ENCODE measurements around the gene VWDE.

Gene VWDE

GRCh38 chr7:12377406-12377805, 26.3 kb downstream of the VWDE start:
- H3K27me3 ChIP-seq, result 0 out of 2 replicates have a peak, but pooled peaks cover 2% of the 10 kb centered on the region
- no peak for DNase-seq
- H3K4me1 ChIP-seq, result no peaks in the 10 kb centered on the region; the same call in 1 of the 2 replicates
- no peaks in the 10 kb centered on the region for H3K36me3 ChIP-seq
- H3K4me3 ChIP-seq (ENCODE audit: low read depth, low read length), result no peak overlapping the region
- no peak for TF ChIP-seq CTCF (IDR thresholded peaks at IDR 0.05; ENCODE audit: low read depth, low read length)
- no peaks in the 10 kb centered on the region for H3K9me3 ChIP-seq

- Histone ChIP-seq H3K27me3 (0 out of 2 replicates have a peak, but pooled peaks cover 2% of the 10 kb centered on the region), H3K4me1 (no peaks in the 10 kb centered on the region), H3K36me3 (0 out of 2 replicates have a peak, but pooled peaks cover 3% of the 10 kb centered on the region), H3K9me3 (no peaks in the 10 kb centered on the region), H3K4me3 (ENCODE audit: low read depth, low read length) (no peak overlapping the region)
- DNase-seq, result no peak
- TF ChIP-seq CTCF (IDR thresholded peaks at IDR 0.05; ENCODE audit: low read depth, low read length), result no peak
Measured at GRCh38 chr7:12373580-12374263, 29.9 kb downstream of the VWDE start.

GRCh38 chr7:12370249-12370648, 33.4 kb downstream of the VWDE start:
- TF ChIP-seq CTCF (IDR thresholded peaks at IDR 0.05; ENCODE audit: low read depth, low read length), result no peak
- DNase-seq, result no peak
- Histone ChIP-seq H3K4me1 (no peaks in the 10 kb centered on the region), H3K9me3 (no peaks in the 10 kb centered on the region), H3K4me3 (ENCODE audit: low read depth, low read length) (no peak overlapping the region), H3K27me3 (0 out of 2 replicates have a peak, but pooled peaks cover 2% of the 10 kb centered on the region), H3K36me3 (0 out of 2 replicates have a peak, but pooled peaks cover 3% of the 10 kb centered on the region)

GRCh38 chr7:12369756-12370155, 33.9 kb downstream of the VWDE start:
- no peak for TF ChIP-seq CTCF (IDR thresholded peaks at IDR 0.05; ENCODE audit: low read depth, low read length)
- H3K36me3 ChIP-seq, result 0 out of 2 replicates have a peak, but pooled peaks cover 3% of the 10 kb centered on the region
- no peaks in the 10 kb centered on the region for H3K27me3 ChIP-seq
- no peaks in the 10 kb centered on the region for H3K4me1 ChIP-seq
- H3K4me3 ChIP-seq (ENCODE audit: low read depth, low read length), result no peak overlapping the region
- DNase-seq, result no peak
- no peaks in the 10 kb centered on the region for H3K9me3 ChIP-seq

- Histone ChIP-seq H3K9me3 (no peaks in the 10 kb centered on the region), H3K4me1 (no peaks in the 10 kb centered on the region), H3K27me3 (no peaks in the 10 kb centered on the region), H3K36me3 (0 out of 2 replicates have a peak, but pooled peaks cover 3% of the 10 kb centered on the region), H3K4me3 (ENCODE audit: low read depth, low read length) (no peak overlapping the region)
- DNase-seq, result no peak
- TF ChIP-seq CTCF (IDR thresholded peaks at IDR 0.05; ENCODE audit: low read depth, low read length), result no peak
Measured at GRCh38 chr7:12369072-12369471, 34.6 kb downstream of the VWDE start.

GRCh38 chr7:12360948-12361347, 42.7 kb downstream of the VWDE start:
- Histone ChIP-seq H3K27me3 (no peaks in the 10 kb centered on the region), H3K9me3 (no peaks in the 10 kb centered on the region), H3K4me1 (no peaks in the 10 kb centered on the region), H3K4me3 (ENCODE audit: low read depth, low read length) (no peak overlapping the region), H3K36me3 (no peaks in the 10 kb centered on the region)
- no peak for TF ChIP-seq CTCF (IDR thresholded peaks at IDR 0.05; ENCODE audit: low read depth, low read length)
- no peak for DNase-seq

Data from BE2C (cell line).